ENCODE results near the gene RYR1.
A peak's percentile ranks its signal among the peaks of the same experiment; 100 is the strongest.
"Not testable (repeated sequence)": the region's sequence is repeated elsewhere in the genome, so short reads cannot be mapped to it uniquely, and the experiment has no call there.

Gene RYR1

DNA sequence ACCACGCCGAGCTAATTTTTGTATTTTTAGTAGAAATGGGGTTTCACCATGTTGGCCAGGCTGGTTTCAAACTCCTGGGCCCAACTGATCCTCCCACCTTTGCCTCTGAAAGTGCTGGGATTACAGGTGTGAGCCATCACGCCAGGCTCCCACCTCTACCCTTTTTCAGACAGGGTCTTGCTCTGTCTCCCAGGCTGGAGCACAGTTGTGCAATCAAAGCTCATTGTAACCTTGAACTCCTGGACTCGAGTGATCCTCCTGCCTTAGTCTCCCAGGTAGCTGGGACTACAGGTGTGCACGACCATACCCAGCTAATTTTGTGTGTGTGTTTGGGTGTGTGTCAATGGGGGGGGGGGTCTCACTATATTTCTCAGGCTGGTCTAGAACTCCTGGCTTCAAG lies 9.2 kb upstream of the RYR1 start:
- WGBS (ENCODE audit: insufficient coverage): 100% methylated on average over 2 of the region's 5 CpGs
- Histone ChIP-seq H3K27me3 (replicated peaks in 2 of 5; ENCODE audit: control insufficient read depth in 4 of 5, insufficient read depth in 5 of 5, low read length in 4 of 5) (no peaks in the 10 kb centered on the region), H3K9me3 (ENCODE audit: control extremely low read depth in 1 of 5, control insufficient read depth in 4 of 5, insufficient read depth in 2 of 5, low read depth in 1 of 5, low read length in 4 of 5) (no peaks in the 10 kb centered on the region), H3K4me1 (ENCODE audit: control extremely low read depth in 1 of 4, control insufficient read depth in 4 of 4, insufficient read depth in 4 of 4, low read length in 3 of 4) (peaks cover 0 to 39% (median 15%) of the 10 kb centered on the region in 4 experiments), H3K4me3 (ENCODE audit: control insufficient read depth in 1 of 7, extremely low read depth in 1 of 7, insufficient read depth in 4 of 7, low read depth in 2 of 7, low read length in 6 of 7) (no peak overlapping the region), H3K27ac (ENCODE audit: insufficient read depth in 1 of 2, low read depth in 1 of 2, low read length in 2 of 2, poor library complexity in 1 of 2, severe bottlenecking in 2 of 2) (no peak overlapping the region), H3K36me3 (ENCODE audit: control insufficient read depth in 4 of 4, insufficient read depth in 4 of 4, low read length in 3 of 4) (peaks cover 0 to 7% (median 0%) of the 10 kb centered on the region in 4 experiments)
- no peak for DNase-seq
- ChIA-PET CTCF (interaction anchor here (1.0 to 3.6 kb wide), 3 partner anchors 14 to 20 kb away, joined by 3 to 15 read pairs (median 5); no protein-coding TSS in a partner anchor), POLR2A (no interaction called here)

DNA sequence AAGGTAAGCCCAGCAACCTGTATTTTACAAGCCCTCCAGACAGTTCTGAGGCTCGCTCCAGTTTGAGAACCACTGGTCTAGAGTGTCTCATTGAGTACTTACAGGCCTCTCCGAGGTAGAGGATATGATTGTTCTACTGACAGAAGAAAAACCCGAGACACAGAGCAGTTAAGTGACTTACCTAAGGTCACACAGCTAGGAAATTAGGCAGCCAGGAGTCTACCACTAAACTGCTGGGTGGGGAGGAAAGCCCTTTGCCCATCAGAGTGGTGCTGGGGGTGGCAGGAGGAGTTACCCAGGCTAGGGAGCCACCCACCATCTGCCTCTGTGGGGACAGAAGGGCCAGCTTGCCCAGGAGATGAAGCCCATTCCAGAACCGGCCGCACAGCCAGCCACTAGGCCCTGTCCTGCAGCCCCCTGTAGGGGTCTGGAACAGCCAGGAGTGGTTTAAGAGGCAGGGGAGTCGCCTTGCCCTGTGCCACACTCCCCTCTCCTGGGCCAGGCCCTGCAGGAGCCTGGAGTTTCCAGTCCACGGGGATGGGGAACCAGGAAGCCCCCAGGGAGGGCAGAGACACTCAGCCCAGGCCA lies 8.2 kb upstream of the RYR1 start:
- 69% methylated on average over 3 of the region's 7 CpGs for WGBS (ENCODE audit: insufficient coverage)
- H3K27ac ChIP-seq (ENCODE audit: insufficient read depth in 1 of 2, low read depth in 1 of 2, low read length in 2 of 2, poor library complexity in 1 of 2, severe bottlenecking in 2 of 2): peak overlapping the region in 1 of 2 experiments; percentile 69
- DNase-seq: no peak
- ChIA-PET POLR2A (no interaction called here), CTCF (interaction anchor here (0.8 to 3.6 kb wide), 5 partner anchors 9 to 23 kb away, joined by 3 to 15 read pairs (median 5); partner anchors contain the start of gene FAM98C)
- H3K36me3 ChIP-seq (ENCODE audit: control insufficient read depth in 4 of 4, insufficient read depth in 4 of 4, low read length in 3 of 4): peaks cover 0 to 7% (median 0%) of the 10 kb centered on the region in 4 experiments
- peaks cover 3 to 44% (median 18%) of the 10 kb centered on the region in 4 experiments for H3K4me1 ChIP-seq (ENCODE audit: control extremely low read depth in 1 of 4, control insufficient read depth in 4 of 4, insufficient read depth in 4 of 4, low read length in 3 of 4)
- no peaks in the 10 kb centered on the region for H3K9me3 ChIP-seq (ENCODE audit: control extremely low read depth in 1 of 5, control insufficient read depth in 4 of 5, insufficient read depth in 2 of 5, low read depth in 1 of 5, low read length in 4 of 5)
- no peaks in the 10 kb centered on the region for H3K27me3 ChIP-seq (replicated peaks in 2 of 5; ENCODE audit: control insufficient read depth in 4 of 5, insufficient read depth in 5 of 5, low read length in 4 of 5)
- peak overlapping the region; percentile 31 to 81 (median 66) for H3K4me3 ChIP-seq (ENCODE audit: control insufficient read depth in 1 of 7, extremely low read depth in 1 of 7, insufficient read depth in 4 of 7, low read depth in 2 of 7, low read length in 6 of 7)

DNA sequence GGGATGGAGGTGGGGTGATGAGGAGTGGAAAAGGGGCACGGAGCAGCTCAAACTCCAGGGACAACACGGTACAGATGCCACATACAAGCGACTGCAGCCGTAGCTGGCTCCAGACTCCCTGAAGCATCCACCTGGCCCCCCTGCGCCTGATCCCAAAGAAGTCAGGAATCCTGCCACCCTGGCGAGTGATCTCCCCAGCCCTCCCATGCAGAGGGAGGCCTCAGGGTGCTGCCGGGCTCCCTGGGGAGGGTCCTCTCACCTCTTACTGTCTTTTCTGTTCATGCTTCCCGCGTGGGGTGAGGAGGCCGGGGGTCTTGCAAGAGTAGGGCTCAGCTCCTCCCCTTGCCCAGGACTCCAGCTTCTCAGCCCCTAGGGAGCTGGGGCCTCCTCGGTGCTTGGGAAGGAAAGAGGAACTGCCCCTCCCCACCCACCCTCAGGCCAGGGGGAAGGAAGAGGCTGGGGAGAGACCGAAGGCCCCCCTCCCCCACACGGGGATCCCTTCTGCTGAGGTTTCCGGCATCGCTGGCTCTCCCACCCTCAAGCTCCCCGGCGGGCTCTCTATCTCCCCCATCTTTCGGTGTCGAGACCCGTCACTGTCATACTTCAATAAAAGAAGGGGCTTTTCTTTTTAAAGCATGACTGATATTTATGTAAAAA lies 7.6 kb upstream of the RYR1 start, which contains the start of gene RASGRP4:
RASGRP4 (minus strand) TSS at position 410 of the 657 bp plus-strand sequence; CDS start at position 282, 128 bp downstream.
- peak within 1 kb of the TSS in 1 of 2 experiments; percentile 69 for H3K27ac ChIP-seq (ENCODE audit: insufficient read depth in 1 of 2, low read depth in 1 of 2, low read length in 2 of 2, poor library complexity in 1 of 2, severe bottlenecking in 2 of 2)
- H3K9me3 ChIP-seq (ENCODE audit: control extremely low read depth in 1 of 5, control insufficient read depth in 4 of 5, insufficient read depth in 2 of 5, low read depth in 1 of 5, low read length in 4 of 5): no peaks in the 10 kb centered on the region
- ChIA-PET CTCF (interaction anchor here (0.8 to 3.6 kb wide), 5 partner anchors 8 to 23 kb away, joined by 3 to 15 read pairs (median 5); partner anchors contain the start of gene FAM98C), POLR2A (interaction anchor here (0.7 kb wide), 1 partner anchor 540 kb away, joined by 3 read pairs; no protein-coding TSS in a partner anchor)
- DNase-seq: peak; percentile 82 to 93 (median 92)
- H3K36me3 ChIP-seq (ENCODE audit: control insufficient read depth in 4 of 4, insufficient read depth in 4 of 4, low read length in 3 of 4): peaks cover 0 to 3% (median 0%) of the 10 kb centered on the region in 4 experiments
- H3K4me1 ChIP-seq (ENCODE audit: control extremely low read depth in 1 of 4, control insufficient read depth in 4 of 4, insufficient read depth in 4 of 4, low read length in 3 of 4): peaks cover 3 to 44% (median 18%) of the 10 kb centered on the region in 4 experiments
- WGBS (ENCODE audit: insufficient coverage): 26% methylated on average over 7 of the region's 20 CpGs
- H3K27me3 ChIP-seq (replicated peaks in 2 of 5; ENCODE audit: control insufficient read depth in 4 of 5, insufficient read depth in 5 of 5, low read length in 4 of 5): no peaks in the 10 kb centered on the region
- peak within 1 kb of the TSS; percentile 31 to 81 (median 66) for H3K4me3 ChIP-seq (ENCODE audit: control insufficient read depth in 1 of 7, extremely low read depth in 1 of 7, insufficient read depth in 4 of 7, low read depth in 2 of 7, low read length in 6 of 7)

- H3K36me3 ChIP-seq (ENCODE audit: control insufficient read depth in 4 of 4, insufficient read depth in 4 of 4, low read length in 3 of 4); H3K4me3 ChIP-seq (ENCODE audit: control insufficient read depth in 1 of 7, extremely low read depth in 1 of 7, insufficient read depth in 4 of 7, low read depth in 2 of 7, low read length in 6 of 7); H3K27ac ChIP-seq (ENCODE audit: insufficient read depth in 1 of 2, low read depth in 1 of 2, low read length in 2 of 2, poor library complexity in 1 of 2, severe bottlenecking in 2 of 2); H3K9me3 ChIP-seq (ENCODE audit: control extremely low read depth in 1 of 5, control insufficient read depth in 4 of 5, insufficient read depth in 2 of 5, low read depth in 1 of 5, low read length in 4 of 5); POLR2A ChIA-PET; H3K27me3 ChIP-seq (replicated peaks in 2 of 5; ENCODE audit: control insufficient read depth in 4 of 5, insufficient read depth in 5 of 5, low read length in 4 of 5); DNase-seq: not testable (repeated sequence)
- CTCF ChIA-PET: interaction anchor here (0.7 to 3.6 kb wide), 2 partner anchors 23 to 928 kb away, joined by 3 to 15 read pairs; no protein-coding TSS in a partner anchor
- 92% methylated on average over 4 of the region's 17 CpGs for WGBS (ENCODE audit: insufficient coverage)
- peaks cover 3 to 44% (median 18%) of the 10 kb centered on the region in 4 experiments for H3K4me1 ChIP-seq (ENCODE audit: control extremely low read depth in 1 of 4, control insufficient read depth in 4 of 4, insufficient read depth in 4 of 4, low read length in 3 of 4)
Observed at GRCh38 chr19:38427035-38427677, 6.3 kb upstream of the RYR1 start.

GRCh38 chr19:38429055-38429810 lies 4.3 kb upstream of the RYR1 start:
- CTCF ChIA-PET: interaction anchor here (1.4 kb wide), 1 partner anchor 26 kb away, joined by 7 read pairs; the partner anchor contains the start of gene FAM98C
- DNase-seq: peak in 1 of 3 donors; percentile 21

GRCh38 chr19:38429811-38430156 lies 3.7 kb upstream of the RYR1 start:
- Histone ChIP-seq H3K4me3 (ENCODE audit: control insufficient read depth in 1 of 7, extremely low read depth in 1 of 7, insufficient read depth in 4 of 7, low read depth in 2 of 7, low read length in 6 of 7) (no peak overlapping the region), H3K36me3 (ENCODE audit: control insufficient read depth in 4 of 4, insufficient read depth in 4 of 4, low read length in 3 of 4) (no peaks in the 10 kb centered on the region), H3K27me3 (replicated peaks in 2 of 5; ENCODE audit: control insufficient read depth in 4 of 5, insufficient read depth in 5 of 5, low read length in 4 of 5) (peaks cover 0 to 14% (median 3%) of the 10 kb centered on the region in 5 experiments), H3K4me1 (ENCODE audit: control extremely low read depth in 1 of 4, control insufficient read depth in 4 of 4, insufficient read depth in 4 of 4, low read length in 3 of 4) (peaks cover 3 to 52% (median 23%) of the 10 kb centered on the region in 4 experiments), H3K27ac (ENCODE audit: insufficient read depth in 1 of 2, low read depth in 1 of 2, low read length in 2 of 2, poor library complexity in 1 of 2, severe bottlenecking in 2 of 2) (no peak overlapping the region), H3K9me3 (ENCODE audit: control extremely low read depth in 1 of 5, control insufficient read depth in 4 of 5, insufficient read depth in 2 of 5, low read depth in 1 of 5, low read length in 4 of 5) (no peaks in the 10 kb centered on the region)
- ChIA-PET POLR2A (no interaction called here), CTCF (no interaction called here)
- no peak for DNase-seq
- no CpG with 5 or more reads among the region's 2 CpGs for WGBS (ENCODE audit: insufficient coverage)

More at GRCh38 chr19:38429055-38429810, 4.3 kb upstream of the RYR1 start:
- Histone ChIP-seq H3K4me1 (ENCODE audit: control extremely low read depth in 1 of 4, control insufficient read depth in 4 of 4, insufficient read depth in 4 of 4, low read length in 3 of 4) (peaks cover 3 to 52% (median 23%) of the 10 kb centered on the region in 4 experiments), H3K9me3 (ENCODE audit: control extremely low read depth in 1 of 5, control insufficient read depth in 4 of 5, insufficient read depth in 2 of 5, low read depth in 1 of 5, low read length in 4 of 5) (no peaks in the 10 kb centered on the region), H3K4me3 (ENCODE audit: control insufficient read depth in 1 of 7, extremely low read depth in 1 of 7, insufficient read depth in 4 of 7, low read depth in 2 of 7, low read length in 6 of 7) (no peak overlapping the region), H3K27me3 (replicated peaks in 2 of 5; ENCODE audit: control insufficient read depth in 4 of 5, insufficient read depth in 5 of 5, low read length in 4 of 5) (peaks cover 0 to 9% (median 1%) of the 10 kb centered on the region in 5 experiments), H3K36me3 (ENCODE audit: control insufficient read depth in 4 of 4, insufficient read depth in 4 of 4, low read length in 3 of 4) (no peaks in the 10 kb centered on the region), H3K27ac (ENCODE audit: insufficient read depth in 1 of 2, low read depth in 1 of 2, low read length in 2 of 2, poor library complexity in 1 of 2, severe bottlenecking in 2 of 2) (no peak overlapping the region)
- WGBS (ENCODE audit: insufficient coverage): 77% methylated on average over 11 of the region's 14 CpGs
- POLR2A ChIA-PET: no interaction called here
